ENCODE results near the gene PLEKHG3. TPM values are rescaled to one million over a fixed set of nuclear protein-coding genes. Genes with fewer than 3 reads are reported as not detected.
A peak's percentile ranks its signal among the peaks of the same experiment; 100 is the strongest.

Gene PLEKHG3
- total and polyA plus RNA-seq, 2 experiments from 2014 or later, result 23.0 to 83.1 TPM

- no peaks in the 10 kb centered on the region; the same call in 1 of the 2 replicates for H3K4me1 ChIP-seq (ENCODE audit: insufficient read depth)
- H3K4me3 ChIP-seq, result no peak overlapping the region
- no peak overlapping the region for H3K27ac Mint-ChIP-seq
- DNase-seq (ENCODE audit: low spot score) (peak; percentile 67), ATAC-seq (peak; percentile 51)
- no peaks in the 10 kb centered on the region for H3K36me3 ChIP-seq (ENCODE audit: insufficient read depth)
- no peak overlapping the region for H3K27ac ChIP-seq (ENCODE audit: low read depth)
- H3K27me3 Mint-ChIP-seq (ENCODE audit: insufficient read depth, low read depth, poor library complexity), result peaks cover 15% of the 10 kb centered on the region
- no peaks in the 10 kb centered on the region for H4K20me1 ChIP-seq (replicated peaks; ENCODE audit: insufficient read depth)
- H3K79me2 ChIP-seq (replicated peaks; ENCODE audit: insufficient read depth), result no peaks in the 10 kb centered on the region
- H2AFZ ChIP-seq, result no peak overlapping the region
- H3F3A ChIP-seq (replicated peaks; ENCODE audit: low read depth), result no peaks in the 10 kb centered on the region
- H3K4me1 Mint-ChIP-seq, result peaks cover 14% of the 10 kb centered on the region
- H3K27me3 ChIP-seq (ENCODE audit: insufficient read depth), result no peaks in the 10 kb centered on the region
- no peaks in the 10 kb centered on the region for H3K9me2 ChIP-seq (ENCODE audit: insufficient read depth)
- peaks cover 29% of the 10 kb centered on the region for H3K9me3 Mint-ChIP-seq
- peaks cover 22% of the 10 kb centered on the region for H3K36me3 Mint-ChIP-seq (ENCODE audit: low read depth)
- TF ChIP-seq ZNF462 (CRISPR knock-in tag; IDR thresholded peaks at IDR 0.05) (no peak), CTCF (conservative IDR thresholded peaks at IDR 0.05; ENCODE audit: low read depth in 2 of 2) (peak; percentile 41 to 59)
- no peak overlapping the region for H3K4me3 Mint-ChIP-seq
- H3K4me2 ChIP-seq, result no peak overlapping the region
Observed at GRCh38 chr14:64772397-64772950, 68.2 kb downstream of the PLEKHG3 start.

GRCh38 chr14:64773046-64773445 is 68.8 kb downstream of the PLEKHG3 start:
- no peaks in the 10 kb centered on the region for H4K20me1 ChIP-seq (replicated peaks; ENCODE audit: insufficient read depth)
- no peaks in the 10 kb centered on the region for H3K79me2 ChIP-seq (replicated peaks; ENCODE audit: insufficient read depth)
- H3K4me1 ChIP-seq (ENCODE audit: insufficient read depth), result no peaks in the 10 kb centered on the region; the same call in 1 of the 2 replicates
- no peaks in the 10 kb centered on the region for H3K9me2 ChIP-seq (ENCODE audit: insufficient read depth)
- ATAC-seq (no peak), DNase-seq (ENCODE audit: low spot score) (no peak)
- Mint-ChIP-seq H3K4me1 (peaks cover 11% of the 10 kb centered on the region; the same call in 2 of the 3 replicates), H3K4me3 (no peak overlapping the region), H3K27ac (no peak overlapping the region), H3K9me3 (peaks cover 29% of the 10 kb centered on the region), H3K27me3 (ENCODE audit: insufficient read depth, low read depth, poor library complexity) (peaks cover 15% of the 10 kb centered on the region), H3K36me3 (ENCODE audit: low read depth) (peaks cover 22% of the 10 kb centered on the region)
- H3K27me3 ChIP-seq (ENCODE audit: insufficient read depth), result no peaks in the 10 kb centered on the region
- H3K4me2 ChIP-seq, result no peak overlapping the region
- no peaks in the 10 kb centered on the region for H3F3A ChIP-seq (replicated peaks; ENCODE audit: low read depth)
- no peak overlapping the region for H2AFZ ChIP-seq
- no peaks in the 10 kb centered on the region for H3K36me3 ChIP-seq (ENCODE audit: insufficient read depth)
- no peak overlapping the region for H3K4me3 ChIP-seq
- H3K27ac ChIP-seq (ENCODE audit: low read depth), result no peak overlapping the region
- TF ChIP-seq STAT1 (IDR thresholded peaks at IDR 0.05; ENCODE audit: unreplicated experiment), result no peak
- no peak for TF ChIP-seq POLR2AphosphoS5 (IDR thresholded peaks at IDR 0.05; ENCODE audit: low read depth)
- no peak for TF ChIP-seq CREB1 (CRISPR knock-in tag; IDR thresholded peaks at IDR 0.05; ENCODE audit: low read depth)
- no peak for TF ChIP-seq CTCF (conservative IDR thresholded peaks at IDR 0.05; ENCODE audit: low read depth in 2 of 2)
- no peak for TF ChIP-seq NANOG (IDR thresholded peaks at IDR 0.05; ENCODE audit: borderline replicate concordance)
